22Rv1 (cell line): ENCODE measurements around the gene MFSD1.

Source experiments
- CTCF ChIP-seq: fragments of 450-650 bp; IDR thresholded peaks from 2 replicates; pipeline ENCODE4 v1.5.1; 2017; ENCODE audit warnings: mild to moderate bottlenecking
- ZFX ChIP-seq: fragments of 450-650 bp; IDR thresholded peaks from 2 replicates; pipeline ENCODE4 v1.6.1; 2017; ENCODE audit warnings: antibody characterized with exemption, borderline replicate concordance

- TF ChIP-seq CTCF, result no peak
- TF ChIP-seq ZFX, result no peak
Observed at GRCh38 chr3:158766364-158766763, 35.5 kb upstream of the MFSD1 start.
